ENCODE data around the gene SAA1. TPM values are rescaled to one million over a fixed set of nuclear protein-coding genes. Genes with fewer than 3 reads are reported as not detected.

Gene SAA1
- total and polyA plus RNA-seq, 2 donors = 19.0 to 1,843 TPM

DNA sequence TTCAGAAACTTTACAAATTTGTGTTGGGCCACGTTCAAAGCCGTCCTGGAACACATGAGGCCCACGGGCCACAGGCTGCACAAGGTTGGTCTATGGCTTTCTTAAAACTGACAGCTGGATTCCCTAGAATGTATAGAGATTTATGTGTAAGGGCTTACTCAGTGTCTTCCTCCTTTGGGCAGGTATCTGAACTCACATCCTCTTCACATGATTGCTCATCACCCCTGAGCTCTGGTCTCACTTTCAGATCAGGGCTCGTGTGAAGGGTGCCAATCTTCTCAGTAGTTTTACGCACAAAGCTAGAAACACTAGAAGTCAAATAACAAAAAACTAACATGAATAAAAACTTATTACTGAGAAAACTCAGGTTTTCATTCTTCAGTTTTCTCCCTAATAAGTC lies 28.8 kb downstream of the SAA1 start:
- H3K36me3 ChIP-seq (ENCODE audit: control insufficient read depth in 2 of 2, insufficient read depth in 2 of 2, low read length in 1 of 2) = peaks cover 26 to 52% of the 10 kb centered on the region in 2 donors

DNA sequence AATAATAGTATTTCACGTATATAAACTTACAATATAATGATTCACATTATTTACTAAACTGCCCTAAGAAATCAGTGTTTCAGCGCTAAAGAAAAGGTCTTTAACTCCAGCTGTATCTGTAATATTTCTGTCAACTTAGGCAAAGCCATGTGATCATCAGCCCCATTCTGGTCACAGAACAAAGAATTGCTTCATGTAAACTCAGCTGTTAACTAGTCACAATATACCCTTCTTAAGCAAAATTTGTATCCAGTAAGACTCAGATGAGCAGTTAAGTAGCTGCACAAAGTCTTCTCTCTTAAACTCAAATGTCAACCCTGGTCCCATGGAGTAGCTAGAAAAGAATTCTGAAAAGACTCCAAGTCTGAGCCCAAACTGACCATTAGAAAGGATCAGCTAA lies 29.3 kb downstream of the SAA1 start:
- no peaks in the 10 kb centered on the region for H3K27me3 ChIP-seq (ENCODE audit: control insufficient read depth in 2 of 2, insufficient read depth in 1 of 2, low read length in 1 of 2)
- no peak overlapping the region for H3K27ac ChIP-seq (ENCODE audit: low read depth in 1 of 2, low read length in 1 of 2)
- DNase-seq (ENCODE audit: low read depth in 6 of 9, low spot score in 9 of 9) = no peak
- H3K36me3 ChIP-seq (ENCODE audit: control insufficient read depth in 2 of 2, insufficient read depth in 2 of 2, low read length in 1 of 2) = peaks cover 26 to 50% of the 10 kb centered on the region in 2 donors
- H3K9me3 ChIP-seq (ENCODE audit: control insufficient read depth in 2 of 2, insufficient read depth in 1 of 2, low read length in 1 of 2) = no peaks in the 10 kb centered on the region
- WGBS = 96% methylated on average over 2 of the region's 2 CpGs
- H3K4me3 ChIP-seq (ENCODE audit: low read length in 2 of 2) = no peak overlapping the region
- H3K4me1 ChIP-seq (ENCODE audit: control insufficient read depth in 2 of 2, insufficient read depth in 2 of 2, low read length in 2 of 2) = no peaks in the 10 kb centered on the region

More for the DNA sequence above, 28.8 kb downstream of the SAA1 start:
- Histone ChIP-seq H3K4me3 (ENCODE audit: low read length in 2 of 2) (no peak overlapping the region), H3K27ac (ENCODE audit: low read depth in 1 of 2, low read length in 1 of 2) (no peak overlapping the region), H3K27me3 (ENCODE audit: control insufficient read depth in 2 of 2, insufficient read depth in 1 of 2, low read length in 1 of 2) (no peaks in the 10 kb centered on the region), H3K4me1 (ENCODE audit: control insufficient read depth in 2 of 2, insufficient read depth in 2 of 2, low read length in 2 of 2) (no peaks in the 10 kb centered on the region), H3K9me3 (ENCODE audit: control insufficient read depth in 2 of 2, insufficient read depth in 1 of 2, low read length in 1 of 2) (no peaks in the 10 kb centered on the region)
- DNase-seq (ENCODE audit: low read depth in 6 of 9, low spot score in 9 of 9) = no peak
- WGBS = 99% methylated on average over 5 of the region's 5 CpGs

DNA sequence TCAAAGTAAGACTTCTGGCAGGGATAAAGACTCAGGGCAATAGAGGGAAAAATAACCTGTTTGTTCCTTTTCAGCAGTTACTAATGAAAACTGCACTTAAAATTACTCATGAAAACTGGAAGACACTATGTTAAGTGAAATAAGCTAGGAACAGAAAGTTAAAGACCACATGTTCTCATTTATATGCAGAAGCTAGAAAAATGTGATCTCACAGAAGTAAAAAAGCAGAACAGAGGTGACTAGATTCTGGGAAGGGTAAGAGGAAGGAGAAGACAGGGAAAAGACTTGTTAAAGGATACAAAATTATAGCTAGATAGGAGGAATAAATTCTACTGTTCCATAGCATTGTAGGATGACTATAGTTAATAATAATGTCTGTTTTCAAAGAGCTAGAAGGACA lies 33.7 kb downstream of the SAA1 start:
- no peaks in the 10 kb centered on the region for H3K9me3 ChIP-seq (ENCODE audit: control insufficient read depth in 2 of 2, insufficient read depth in 1 of 2, low read length in 1 of 2)
- no peak overlapping the region for H3K4me3 ChIP-seq (ENCODE audit: low read length in 2 of 2)
- H3K36me3 ChIP-seq (ENCODE audit: control insufficient read depth in 2 of 2, insufficient read depth in 2 of 2, low read length in 1 of 2) = peaks cover 11 to 41% of the 10 kb centered on the region in 2 donors
- no peaks in the 10 kb centered on the region for H3K4me1 ChIP-seq (ENCODE audit: control insufficient read depth in 2 of 2, insufficient read depth in 2 of 2, low read length in 2 of 2)
- H3K27ac ChIP-seq (ENCODE audit: low read depth in 1 of 2, low read length in 1 of 2) = no peak overlapping the region
- H3K27me3 ChIP-seq (ENCODE audit: control insufficient read depth in 2 of 2, insufficient read depth in 1 of 2, low read length in 1 of 2) = no peaks in the 10 kb centered on the region
- DNase-seq (ENCODE audit: low read depth in 6 of 9, low spot score in 9 of 9) = no peak

DNA sequence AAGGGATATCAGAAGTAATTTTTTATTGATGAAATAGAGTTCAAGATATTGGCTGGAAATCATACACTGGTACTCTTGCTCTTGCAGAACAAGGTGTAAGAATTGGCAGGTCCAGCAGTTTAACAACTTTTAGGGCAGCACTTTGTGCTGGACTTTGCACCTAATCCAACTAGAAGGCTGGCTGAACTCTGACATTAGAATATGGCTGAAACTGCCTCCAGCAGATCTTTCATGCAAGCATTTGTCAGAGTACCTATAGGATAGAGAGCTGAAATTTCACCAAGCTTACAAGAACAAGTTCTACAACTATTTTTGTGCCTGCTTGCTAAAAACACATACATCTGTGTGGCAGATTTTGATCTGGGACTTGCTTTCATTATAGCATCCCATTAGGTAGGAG lies 38.7 kb downstream of the SAA1 start:
- H3K9me3 ChIP-seq (ENCODE audit: control insufficient read depth in 2 of 2, insufficient read depth in 1 of 2, low read length in 1 of 2) = no peaks in the 10 kb centered on the region
- H3K27ac ChIP-seq (ENCODE audit: low read depth in 1 of 2, low read length in 1 of 2) = no peak overlapping the region
- no peak for DNase-seq (ENCODE audit: low read depth in 6 of 9, low spot score in 9 of 9)
- H3K4me3 ChIP-seq (ENCODE audit: low read length in 2 of 2) = no peak overlapping the region
- peaks cover 18 to 46% of the 10 kb centered on the region in 2 donors for H3K36me3 ChIP-seq (ENCODE audit: control insufficient read depth in 2 of 2, insufficient read depth in 2 of 2, low read length in 1 of 2)
- no peaks in the 10 kb centered on the region for H3K4me1 ChIP-seq (ENCODE audit: control insufficient read depth in 2 of 2, insufficient read depth in 2 of 2, low read length in 2 of 2)
- H3K27me3 ChIP-seq (ENCODE audit: control insufficient read depth in 2 of 2, insufficient read depth in 1 of 2, low read length in 1 of 2) = no peaks in the 10 kb centered on the region

DNA sequence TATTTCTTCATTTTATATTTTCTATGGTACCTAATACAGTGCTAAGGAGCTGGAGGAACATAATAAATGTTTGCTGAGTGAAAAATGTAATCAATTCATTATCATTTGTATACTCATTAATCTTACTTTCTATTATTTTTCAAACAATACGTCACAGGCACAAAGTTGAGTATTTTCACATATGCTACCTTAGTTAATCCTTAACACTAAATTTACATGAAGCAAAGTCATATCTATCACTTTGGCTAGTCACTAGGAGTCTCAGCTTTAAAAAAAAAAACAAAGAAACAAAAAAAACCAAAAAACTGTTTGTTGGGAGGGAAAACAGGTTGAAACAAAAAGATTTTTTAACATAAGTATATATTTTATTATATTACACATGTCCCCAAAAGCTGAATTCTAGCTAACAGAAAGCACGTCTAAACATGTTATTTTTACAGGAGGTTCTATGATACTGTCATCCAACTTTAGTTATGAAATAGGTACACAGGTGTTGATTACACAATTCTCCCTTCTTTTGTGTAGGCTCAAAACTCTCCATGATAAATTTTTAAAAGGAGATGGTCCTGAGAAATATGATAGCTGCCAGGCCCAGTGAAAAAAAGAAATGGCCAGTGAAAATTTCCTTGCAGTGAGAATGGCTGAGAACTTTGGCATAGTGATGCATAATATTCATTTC lies 41.5 kb downstream of the SAA1 start:
- Histone ChIP-seq H3K27ac (ENCODE audit: low read depth in 1 of 2, low read length in 1 of 2) (no peak overlapping the region), H3K4me3 (ENCODE audit: low read length in 2 of 2) (no peak overlapping the region), H3K9me3 (ENCODE audit: control insufficient read depth in 2 of 2, insufficient read depth in 1 of 2, low read length in 1 of 2) (no peaks in the 10 kb centered on the region), H3K4me1 (ENCODE audit: control insufficient read depth in 2 of 2, insufficient read depth in 2 of 2, low read length in 2 of 2) (no peaks in the 10 kb centered on the region), H3K27me3 (ENCODE audit: control insufficient read depth in 2 of 2, insufficient read depth in 1 of 2, low read length in 1 of 2) (no peaks in the 10 kb centered on the region), H3K36me3 (ENCODE audit: control insufficient read depth in 2 of 2, insufficient read depth in 2 of 2, low read length in 1 of 2) (peaks cover 31 to 53% of the 10 kb centered on the region in 2 donors)
- no peak for DNase-seq (ENCODE audit: low read depth in 6 of 9, low spot score in 9 of 9)
- 94% methylated on average over 2 of the region's 2 CpGs for WGBS

DNA sequence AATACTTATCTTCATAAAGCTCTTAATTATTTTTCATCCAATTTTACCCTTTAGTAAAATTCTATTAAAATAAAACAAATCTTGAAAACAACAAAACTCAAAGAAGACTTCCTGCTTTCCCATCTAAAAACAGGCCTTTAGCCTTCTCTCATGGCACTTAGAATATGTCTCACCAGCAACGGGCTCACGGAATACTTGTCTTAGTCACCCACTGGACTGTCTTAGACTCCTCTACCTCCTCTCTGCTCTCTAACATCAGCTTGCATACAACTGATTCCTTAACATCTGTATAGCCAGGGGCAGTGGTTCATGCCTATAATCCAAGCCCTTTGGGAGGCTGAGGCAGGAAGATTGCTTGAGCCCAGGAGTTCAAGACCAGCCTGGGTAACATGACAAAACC lies 42.2 kb downstream of the SAA1 start:
- peaks cover 31 to 48% of the 10 kb centered on the region in 2 donors for H3K36me3 ChIP-seq (ENCODE audit: control insufficient read depth in 2 of 2, insufficient read depth in 2 of 2, low read length in 1 of 2)
- H3K27me3 ChIP-seq (ENCODE audit: control insufficient read depth in 2 of 2, insufficient read depth in 1 of 2, low read length in 1 of 2) = no peaks in the 10 kb centered on the region
- DNase-seq (ENCODE audit: low read depth in 6 of 9, low spot score in 9 of 9) = no peak
- H3K9me3 ChIP-seq (ENCODE audit: control insufficient read depth in 2 of 2, insufficient read depth in 1 of 2, low read length in 1 of 2) = no peaks in the 10 kb centered on the region
- no peaks in the 10 kb centered on the region for H3K4me1 ChIP-seq (ENCODE audit: control insufficient read depth in 2 of 2, insufficient read depth in 2 of 2, low read length in 2 of 2)
- WGBS = 98% methylated on average over 2 of the region's 2 CpGs
- H3K4me3 ChIP-seq (ENCODE audit: low read length in 2 of 2) = no peak overlapping the region
- H3K27ac ChIP-seq (ENCODE audit: low read depth in 1 of 2, low read length in 1 of 2) = no peak overlapping the region

DNA sequence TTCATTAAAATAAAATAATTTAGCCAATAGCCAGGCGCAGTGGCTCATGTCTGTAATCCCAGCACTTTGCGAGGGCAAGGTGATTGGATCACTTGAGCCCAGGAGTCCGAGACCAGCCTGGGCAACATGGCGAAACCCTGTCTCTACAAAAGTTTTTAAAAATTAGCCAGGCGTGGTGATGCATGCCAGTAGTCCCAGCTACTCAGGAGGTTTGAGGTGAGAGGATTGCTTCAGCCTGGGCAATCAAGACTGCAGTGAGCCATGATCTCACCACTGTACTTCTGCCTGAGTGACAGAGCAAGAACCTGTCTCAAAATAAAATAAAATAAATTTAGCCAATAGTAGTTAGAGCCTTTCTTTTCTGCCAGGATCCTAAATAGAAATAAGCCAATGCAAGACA lies 43.6 kb downstream of the SAA1 start:
- no peak overlapping the region for H3K27ac ChIP-seq (ENCODE audit: low read depth in 1 of 2, low read length in 1 of 2)
- H3K4me3 ChIP-seq (ENCODE audit: low read length in 2 of 2) = no peak overlapping the region
- DNase-seq (ENCODE audit: low read depth in 6 of 9, low spot score in 9 of 9) = no peak
- no peaks in the 10 kb centered on the region for H3K4me1 ChIP-seq (ENCODE audit: control insufficient read depth in 2 of 2, insufficient read depth in 2 of 2, low read length in 2 of 2)
- H3K27me3 ChIP-seq (ENCODE audit: control insufficient read depth in 2 of 2, insufficient read depth in 1 of 2, low read length in 1 of 2) = no peaks in the 10 kb centered on the region
- no peaks in the 10 kb centered on the region for H3K9me3 ChIP-seq (ENCODE audit: control insufficient read depth in 2 of 2, insufficient read depth in 1 of 2, low read length in 1 of 2)
- H3K36me3 ChIP-seq (ENCODE audit: control insufficient read depth in 2 of 2, insufficient read depth in 2 of 2, low read length in 1 of 2) = peaks cover 29 to 40% of the 10 kb centered on the region in 2 donors
- WGBS = 98% methylated on average over 5 of the region's 5 CpGs

DNA sequence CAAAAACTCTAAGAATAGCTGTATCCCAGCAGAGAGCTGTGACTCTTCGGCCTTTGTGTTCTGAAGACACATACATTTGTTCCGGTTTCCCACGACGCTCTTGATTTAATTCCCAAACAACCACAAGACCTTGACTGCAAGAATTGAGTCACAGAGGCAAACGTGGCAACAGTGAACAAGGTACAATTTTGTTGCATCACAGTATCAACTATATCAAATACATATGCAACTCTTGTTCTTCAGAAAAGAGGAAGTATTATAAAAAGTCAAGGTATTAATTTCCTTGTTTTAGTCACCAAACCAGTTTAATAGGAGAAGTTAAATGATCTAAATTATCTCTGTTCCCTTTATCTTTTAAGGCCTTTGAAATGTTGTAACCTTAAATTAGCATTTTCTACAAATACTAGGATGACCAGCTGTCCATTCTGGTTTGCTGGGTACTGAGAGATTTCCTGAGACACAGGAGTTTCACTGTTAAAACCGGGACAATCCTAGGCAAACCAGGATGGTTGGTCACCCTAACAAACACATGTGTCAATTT lies 44.8 kb downstream of the SAA1 start:
- Histone ChIP-seq H3K27me3 (ENCODE audit: control insufficient read depth in 2 of 2, insufficient read depth in 1 of 2, low read length in 1 of 2) (no peaks in the 10 kb centered on the region), H3K36me3 (ENCODE audit: control insufficient read depth in 2 of 2, insufficient read depth in 2 of 2, low read length in 1 of 2) (peaks cover 26 to 34% of the 10 kb centered on the region in 2 donors), H3K27ac (ENCODE audit: low read depth in 1 of 2, low read length in 1 of 2) (no peak overlapping the region)

DNA sequence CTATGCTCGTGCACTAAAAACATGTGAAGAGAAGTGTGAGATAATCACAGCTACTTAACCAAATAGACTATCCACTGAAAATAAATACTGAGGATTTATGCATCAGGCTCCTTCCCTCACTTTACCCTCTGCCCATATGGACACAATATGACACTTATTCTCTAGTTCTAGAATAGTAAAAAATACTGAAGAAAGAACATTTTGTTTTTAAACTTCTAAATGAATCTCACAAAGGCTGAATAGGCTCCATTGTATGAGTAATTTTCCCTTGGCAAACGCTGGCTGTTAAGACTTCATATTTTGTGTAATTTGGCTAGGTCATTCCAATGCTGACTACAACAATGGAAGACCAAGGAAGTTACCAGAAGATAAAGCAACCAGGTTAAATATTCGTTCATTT lies 45.9 kb downstream of the SAA1 start:
- H3K27ac ChIP-seq (ENCODE audit: low read depth in 1 of 2, low read length in 1 of 2) = no peak overlapping the region

More for the DNA sequence above, 44.8 kb downstream of the SAA1 start:
- WGBS = 88% methylated on average over 6 of the region's 6 CpGs
- H3K4me3 ChIP-seq (ENCODE audit: low read length in 2 of 2) = no peak overlapping the region
- H3K9me3 ChIP-seq (ENCODE audit: control insufficient read depth in 2 of 2, insufficient read depth in 1 of 2, low read length in 1 of 2) = no peaks in the 10 kb centered on the region
- no peak for DNase-seq (ENCODE audit: low read depth in 6 of 9, low spot score in 9 of 9)
- H3K4me1 ChIP-seq (ENCODE audit: control insufficient read depth in 2 of 2, insufficient read depth in 2 of 2, low read length in 2 of 2) = no peaks in the 10 kb centered on the region

More for the DNA sequence above, 45.9 kb downstream of the SAA1 start:
- Histone ChIP-seq H3K27me3 (ENCODE audit: control insufficient read depth in 2 of 2, insufficient read depth in 1 of 2, low read length in 1 of 2) (no peaks in the 10 kb centered on the region), H3K9me3 (ENCODE audit: control insufficient read depth in 2 of 2, insufficient read depth in 1 of 2, low read length in 1 of 2) (no peaks in the 10 kb centered on the region), H3K36me3 (ENCODE audit: control insufficient read depth in 2 of 2, insufficient read depth in 2 of 2, low read length in 1 of 2) (peaks cover 26 to 30% of the 10 kb centered on the region in 2 donors), H3K4me1 (ENCODE audit: control insufficient read depth in 2 of 2, insufficient read depth in 2 of 2, low read length in 2 of 2) (no peaks in the 10 kb centered on the region), H3K4me3 (ENCODE audit: low read length in 2 of 2) (no peak overlapping the region)
- DNase-seq (ENCODE audit: low read depth in 6 of 9, low spot score in 9 of 9) = no peak
- 98% methylated on average over 3 of the region's 3 CpGs for WGBS

Measured in thymus (tissue), 11 donors.